GM21723 (cell line): Measurements from ENCODE around the gene TBC1D21.

Experiments
- ATAC-seq: cut with Tn5 transposase; IDR thresholded peaks from one replicate; pipeline ENCODE4 v1.9.1; 2021; ENCODE audit warnings: mild to moderate bottlenecking, moderate library complexity; ENCODE audit not compliant: unreplicated experiment

TBC1D21 gene

GRCh38 chr15:73906346-73907034 is 33.1 kb downstream of the TBC1D21 start:
- ATAC-seq: no peak

DNA sequence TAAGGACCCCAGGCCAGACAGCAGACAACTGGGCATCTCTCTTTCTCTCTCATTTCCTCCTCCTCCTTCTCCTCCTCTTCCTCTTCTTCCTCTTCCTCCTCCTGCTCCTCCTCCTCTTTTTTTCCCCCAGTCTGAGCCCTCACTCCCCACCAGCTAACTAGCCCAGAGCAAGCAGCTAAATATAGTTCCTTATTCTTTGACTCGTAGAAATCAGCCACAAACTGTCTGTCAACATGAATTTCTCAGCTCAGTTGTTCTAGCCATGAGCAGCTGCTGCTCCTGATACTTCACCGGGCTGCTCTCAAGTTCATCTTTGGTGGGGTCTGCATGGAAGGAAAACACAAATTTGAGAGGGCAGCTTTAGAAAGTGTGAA is 33.7 kb downstream of the TBC1D21 start:
- no peak for ATAC-seq

DNA sequence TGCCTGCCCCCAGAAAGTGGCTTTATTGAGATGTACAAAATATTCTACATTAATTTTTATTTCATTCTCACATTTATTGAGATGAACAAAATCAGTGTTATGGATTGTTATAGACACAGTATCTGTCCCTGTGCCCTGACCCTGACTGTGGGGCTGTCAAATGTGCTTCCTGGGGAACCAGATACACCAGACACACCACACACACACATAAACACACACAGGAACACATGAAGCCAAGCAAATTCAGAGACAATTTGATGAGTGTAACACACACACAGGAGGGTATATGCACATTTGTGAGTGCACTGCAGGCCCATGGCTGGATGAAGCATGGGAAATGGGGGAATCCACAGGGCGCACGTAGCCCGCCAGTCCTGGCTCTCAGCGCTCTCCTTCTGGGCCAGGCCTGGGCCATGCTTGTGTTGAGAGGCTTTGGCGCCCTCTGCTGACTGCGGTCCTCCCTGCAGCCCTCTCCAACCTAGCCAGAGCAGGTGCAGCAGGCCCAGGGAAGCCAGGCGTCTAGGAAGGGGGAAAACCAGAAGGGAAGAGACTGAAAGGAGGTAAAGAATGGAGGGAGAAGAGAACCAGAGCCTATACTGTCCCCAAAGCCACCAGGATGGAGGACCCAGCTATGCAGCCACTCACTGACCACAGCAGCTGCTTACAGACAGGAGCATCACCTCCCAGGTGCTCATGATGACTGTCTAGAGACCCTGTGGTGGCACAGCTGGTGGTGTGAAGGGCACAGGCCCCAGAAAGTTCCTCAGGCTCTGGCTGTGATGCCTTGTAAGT is 34.9 kb downstream of the TBC1D21 start:
- no peak for ATAC-seq

DNA sequence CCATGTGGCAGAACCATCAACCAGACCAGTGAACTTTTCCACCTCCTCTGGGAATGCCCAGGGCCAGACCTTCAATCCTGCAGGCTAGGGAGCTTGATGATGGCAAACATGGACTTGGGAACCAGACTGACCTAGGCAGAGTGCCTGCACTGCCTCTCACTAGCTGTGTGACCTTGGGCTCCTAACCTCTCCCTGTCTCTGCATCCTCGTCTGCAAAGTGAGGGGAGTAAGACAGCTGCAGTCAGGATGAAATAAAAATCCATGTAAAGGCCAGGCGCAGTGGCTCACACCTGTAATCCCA is 35.4 kb downstream of the TBC1D21 start:
- ATAC-seq: no peak

DNA sequence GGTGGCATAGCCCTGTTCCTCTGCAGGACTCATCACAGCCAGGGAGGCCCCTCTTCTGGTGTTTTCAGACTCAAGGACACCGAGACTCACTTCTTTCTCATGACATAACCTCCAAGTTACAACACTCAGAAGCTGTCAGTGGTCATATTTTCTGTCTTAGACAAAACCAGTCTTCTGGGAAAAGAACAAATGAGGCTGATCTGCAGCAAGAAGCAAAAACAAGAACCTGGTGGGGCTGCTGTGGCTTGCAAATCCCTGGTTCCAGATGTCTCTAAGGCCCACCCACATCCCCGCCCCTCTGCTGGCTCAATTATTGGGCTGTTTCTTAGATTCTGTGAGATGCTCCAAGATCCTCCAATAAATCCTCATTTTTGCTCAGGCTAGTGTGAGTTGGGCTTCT is 36.3 kb downstream of the TBC1D21 start:
- no peak for ATAC-seq

GRCh38 chr15:73910522-73911303 is 37.3 kb downstream of the TBC1D21 start:
- ATAC-seq: no peak

GRCh38 chr15:73912030-73912596 is 38.7 kb downstream of the TBC1D21 start:
- ATAC-seq: no peak

DNA sequence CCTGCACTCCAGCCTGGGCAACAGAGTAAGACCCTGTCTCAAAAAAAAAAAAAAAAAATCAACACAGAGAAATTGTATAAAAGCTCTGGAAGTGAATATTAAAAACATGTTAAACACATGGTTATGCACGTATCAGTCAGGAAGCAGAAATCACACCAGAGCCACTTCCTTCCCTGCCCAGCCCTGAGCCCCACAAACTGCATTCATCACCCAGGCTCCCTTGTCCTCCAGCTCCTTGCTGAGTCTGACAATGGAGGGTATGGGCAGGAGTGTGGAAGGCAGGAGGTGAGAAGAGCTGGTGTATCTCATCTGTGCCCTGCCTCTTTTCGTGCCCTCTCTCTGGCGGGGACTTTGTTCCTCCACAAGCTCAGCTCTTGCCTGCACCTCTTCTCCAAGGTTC is 40.8 kb downstream of the TBC1D21 start:
- no peak for ATAC-seq

GRCh38 chr15:73915082-73915481 is 41.7 kb downstream of the TBC1D21 start:
- no peak for ATAC-seq

DNA sequence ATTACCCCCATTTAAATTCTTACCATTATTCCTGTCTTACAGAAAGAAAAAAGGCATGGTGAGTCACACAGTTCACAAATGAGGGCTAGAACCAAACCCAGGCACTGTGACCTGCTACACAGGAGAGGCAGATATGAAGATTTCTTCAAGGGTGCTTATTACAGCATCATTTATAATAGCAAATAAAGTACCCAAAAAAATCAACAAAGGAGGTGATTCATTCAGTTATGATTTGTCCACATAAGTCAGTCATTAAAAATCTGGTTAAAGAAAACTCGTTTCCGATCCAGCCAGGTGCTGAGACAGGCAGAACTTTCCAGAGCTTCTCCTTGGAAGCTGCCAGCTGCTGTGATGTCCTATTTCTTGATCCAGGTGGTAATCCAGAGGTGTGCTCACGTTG is 45.4 kb downstream of the TBC1D21 start:
- no peak for ATAC-seq

GRCh38 chr15:73919706-73920105 is 46.3 kb downstream of the TBC1D21 start:
- ATAC-seq: no peak

DNA sequence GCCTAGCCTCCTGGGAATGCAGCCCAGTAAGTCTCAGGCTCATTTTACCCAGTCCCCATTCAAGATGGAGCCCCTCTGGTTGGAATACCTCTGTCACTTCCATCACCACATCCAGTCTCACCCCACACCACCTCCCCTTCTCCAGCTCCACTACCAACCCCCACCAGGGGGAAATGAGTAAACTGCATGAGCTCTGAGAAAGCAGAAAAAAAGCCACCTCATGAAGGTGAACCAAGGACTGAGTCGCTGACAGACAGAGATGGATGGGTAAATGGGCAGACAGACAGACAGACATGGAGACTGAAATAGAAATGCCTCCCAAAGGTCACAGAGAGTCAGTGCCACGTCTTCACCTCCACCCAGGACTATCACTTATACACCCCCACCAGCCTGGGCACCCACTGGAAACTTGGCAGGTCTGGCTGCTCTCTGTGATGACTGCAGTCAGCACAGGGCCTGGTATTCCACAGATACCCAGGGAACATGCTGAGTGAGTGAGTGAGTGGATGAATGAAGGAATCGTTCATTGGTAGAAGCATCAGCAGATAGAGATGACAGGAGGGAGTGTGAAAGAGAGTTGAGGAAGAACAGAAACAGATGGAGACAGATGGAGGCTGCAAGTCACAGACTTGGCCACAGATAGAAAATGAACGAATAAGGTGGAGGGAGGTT is 48.0 kb downstream of the TBC1D21 start:
- no peak for ATAC-seq

GRCh38 chr15:73922186-73923151 is 49.1 kb downstream of the TBC1D21 start:
- ATAC-seq: no peak

GRCh38 chr15:73923156-73923487 is 49.8 kb downstream of the TBC1D21 start:
- no peak for ATAC-seq

DNA sequence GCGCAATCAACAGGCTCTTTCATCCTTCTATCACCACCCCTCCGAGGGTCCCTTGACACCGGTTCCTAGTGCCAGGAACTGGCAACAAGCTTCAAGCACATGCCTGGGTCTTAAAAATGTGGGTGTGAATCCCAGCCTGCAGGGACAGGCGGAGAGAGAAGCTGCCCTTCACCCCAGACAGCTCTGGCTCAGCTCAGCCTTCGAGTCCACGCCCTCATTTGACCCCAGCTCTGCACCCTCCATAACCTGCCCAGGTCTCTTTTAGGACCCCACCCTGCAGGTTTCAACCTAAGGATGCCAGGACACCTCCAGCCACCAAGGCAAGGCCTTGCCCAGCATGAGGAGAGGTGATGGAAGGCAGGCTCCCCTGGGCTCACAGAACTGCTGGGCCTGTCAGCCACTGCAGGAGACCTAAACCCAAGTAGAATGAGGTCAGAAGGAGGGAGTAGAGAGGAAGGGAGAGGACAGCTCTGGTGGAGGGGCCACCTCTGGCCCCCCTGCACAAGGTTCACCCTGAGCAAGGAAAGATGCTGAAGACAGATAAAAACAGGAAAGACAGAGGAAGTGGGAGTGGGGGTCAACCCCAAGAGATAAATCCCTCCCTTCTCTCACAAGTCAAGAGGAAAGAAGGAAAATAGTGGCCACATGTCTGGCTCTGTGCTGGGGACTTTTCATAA is 50.3 kb downstream of the TBC1D21 start:
- no peak for ATAC-seq

DNA sequence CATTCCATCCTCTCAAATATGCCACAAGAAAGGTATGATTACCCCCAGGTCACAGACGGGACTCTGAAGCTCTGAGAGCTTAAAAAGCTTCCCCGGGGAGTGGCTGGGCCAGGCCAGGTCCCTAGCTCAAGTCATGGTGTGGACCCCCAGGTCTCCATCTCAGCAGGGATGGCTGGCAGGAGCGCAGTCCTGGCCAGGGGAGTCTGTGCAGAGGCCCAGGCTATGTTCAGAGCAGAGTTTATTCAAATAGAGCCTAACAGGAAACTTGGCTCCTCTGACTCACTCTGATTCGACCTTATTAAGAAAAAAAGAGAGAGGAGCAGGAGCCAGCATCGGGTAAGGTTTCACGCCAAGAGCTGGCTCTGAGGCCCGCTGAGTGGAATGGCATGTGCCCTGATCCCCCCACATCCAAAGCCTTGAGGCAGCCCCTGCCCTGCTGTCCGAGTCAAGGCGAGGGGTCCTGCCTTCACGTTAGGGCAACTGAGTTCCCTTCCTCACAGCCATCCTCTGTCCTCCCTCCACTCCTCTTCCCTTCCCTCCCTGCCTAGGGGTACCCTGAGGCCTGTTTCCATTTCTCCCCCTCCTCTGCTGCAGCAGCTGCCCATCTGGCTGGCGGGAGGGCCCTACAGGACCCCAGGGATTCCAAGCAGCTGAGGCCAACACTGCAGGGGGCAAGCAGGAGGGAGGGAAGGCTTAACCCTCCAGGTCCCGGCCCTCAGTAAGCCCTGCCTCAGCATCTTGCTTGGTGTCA is 51.0 kb downstream of the TBC1D21 start:
- ATAC-seq: no peak

GRCh38 chr15:73925848-73926218 is 52.5 kb downstream of the TBC1D21 start:
- no peak for ATAC-seq

- ATAC-seq: no peak
Measured at GRCh38 chr15:73926219-73927002, 53.0 kb downstream of the TBC1D21 start, which contains the start of gene LOXL1. LOXL1 (plus strand) TSS chr15:73926462; CDS start chr15:73926784, 322 bp downstream.
